Right ventricle myocardium inferior (tissue), 1 donor: ENCODE data around the gene LRRC36. TPM values are rescaled to one million over a fixed set of nuclear protein-coding genes. Genes with fewer than 3 reads are reported as not detected.
"Not testable (repeated sequence)": the region's sequence is repeated elsewhere in the genome, so short reads cannot be mapped to it uniquely, and the experiment has no call there.

ENCODE experiments used
- ATAC-seq: fragments of 200-7000 bp; cut with Tn5 transposase; one replicate; pipeline ENCODE4 v1.9.1; 2020; ENCODE audit warnings: mild to moderate bottlenecking, moderate library complexity
- DNase-seq: peaks from one replicate; pipeline ENCODE4 v3.0.0; 2021; ENCODE audit errors: missing footprints
- intact Hi-C: fragments of 100-400 bp; cut with DNase I; formaldehyde crosslinking; loops from one replicate; pipeline ENCODE4 v1.11.0; 2022
- total RNA-seq: library from RNA; stranded (reverse); fragmentation: NEBNext Ultra II Directional; extraction: Animal tissue kit (Norgen Biotek cat#: 25700); gene quantifications from one replicate; pipeline ENCODE4 v1.2.1, GENCODE V29; 2021
- donor health status: DM: no; HTN: yes; CAD: no; lungs with severe emphysema.

Gene LRRC36
- total RNA-seq, 1 donor from 2014 or later, result not detected

GRCh38 chr16:67327743-67328142 lies 1.1 kb downstream of the LRRC36 start:
- DNase-seq, result no peak
- ATAC-seq, result no peak
- intact Hi-C loops, result no loop called here

- ATAC-seq (no peak), DNase-seq (no peak)
- intact Hi-C loops, result no loop called here
These were observed 3.3 kb downstream of the LRRC36 start for GRCh38 chr16:67329901-67330300.

GRCh38 chr16:67333315-67333714 lies 6.7 kb downstream of the LRRC36 start:
- no peak for DNase-seq

GRCh38 chr16:67336116-67336515 lies 9.5 kb downstream of the LRRC36 start:
- DNase-seq (no peak), ATAC-seq (no peak)
- intact Hi-C loops, result no loop called here

More at GRCh38 chr16:67333315-67333714, 6.7 kb downstream of the LRRC36 start:
- no peak for ATAC-seq
- intact Hi-C loops, result no loop called here

- no peak for ATAC-seq
- DNase-seq, result no peak
- intact Hi-C loops, result no loop called here
These were observed 10.0 kb downstream of the LRRC36 start for GRCh38 chr16:67336648-67337047.

GRCh38 chr16:67339453-67339852 lies 12.8 kb downstream of the LRRC36 start:
- no peak for DNase-seq
- no peak for ATAC-seq
- intact Hi-C loops, result no loop called here

- ATAC-seq (no peak), DNase-seq (no peak)
- intact Hi-C loops, result no loop called here
These were observed 14.6 kb downstream of the LRRC36 start for GRCh38 chr16:67341250-67341649.

GRCh38 chr16:67342616-67343015 lies 16.0 kb downstream of the LRRC36 start:
- no peak for ATAC-seq

GRCh38 chr16:67345401-67345800 lies 18.8 kb downstream of the LRRC36 start:
- ATAC-seq, result no peak
- no peak for DNase-seq
- intact Hi-C loops, result no loop called here

More at GRCh38 chr16:67342616-67343015, 16.0 kb downstream of the LRRC36 start:
- DNase-seq, result no peak
- intact Hi-C loops, result no loop called here

- DNase-seq (no peak), ATAC-seq (no peak)
- intact Hi-C loops, result no loop called here
These were observed 19.7 kb downstream of the LRRC36 start for GRCh38 chr16:67346341-67346740.

- no peak for DNase-seq
- no peak for ATAC-seq
- intact Hi-C loops, result no loop called here
These were observed 22.6 kb downstream of the LRRC36 start for GRCh38 chr16:67349172-67349571.

- intact Hi-C loops, result no loop called here
- DNase-seq, result no peak
- ATAC-seq, result no peak
These were observed 23.7 kb downstream of the LRRC36 start for GRCh38 chr16:67350324-67350723.

GRCh38 chr16:67352463-67352862 lies 25.8 kb downstream of the LRRC36 start:
- ATAC-seq, DNase-seq, intact Hi-C loops: not testable (repeated sequence)

GRCh38 chr16:67356396-67356795 lies 29.8 kb downstream of the LRRC36 start:
- intact Hi-C loops, result no loop called here
- no peak for ATAC-seq

GRCh38 chr16:67357561-67357960 lies 30.9 kb downstream of the LRRC36 start:
- ATAC-seq, result no peak
- DNase-seq, result no peak
- intact Hi-C loops, result no loop called here

More at GRCh38 chr16:67356396-67356795, 29.8 kb downstream of the LRRC36 start:
- DNase-seq, result no peak

- intact Hi-C loops, DNase-seq, ATAC-seq: not testable (repeated sequence)
These were observed 33.1 kb downstream of the LRRC36 start for GRCh38 chr16:67359540-67360269.

GRCh38 chr16:67361038-67361437 lies 34.4 kb downstream of the LRRC36 start:
- ATAC-seq, result no peak
- intact Hi-C loops, result no loop called here
- DNase-seq, result no peak

GRCh38 chr16:67364600-67365235 lies 38.1 kb downstream of the LRRC36 start:
- ATAC-seq, result no peak
- intact Hi-C loops, result no loop called here
- DNase-seq, result no peak

GRCh38 chr16:67370661-67371060 lies 44.0 kb downstream of the LRRC36 start:
- DNase-seq, result no peak
- ATAC-seq, result no peak
- intact Hi-C loops, result no loop called here

GRCh38 chr16:67372664-67373063 lies 46.0 kb downstream of the LRRC36 start:
- DNase-seq (no peak), ATAC-seq (no peak)
- intact Hi-C loops, result no loop called here
